Measurements from ENCODE around the gene FIBCD1.
A peak's percentile ranks its signal among the peaks of the same experiment; 100 is the strongest.

The FIBCD1 gene

DNA sequence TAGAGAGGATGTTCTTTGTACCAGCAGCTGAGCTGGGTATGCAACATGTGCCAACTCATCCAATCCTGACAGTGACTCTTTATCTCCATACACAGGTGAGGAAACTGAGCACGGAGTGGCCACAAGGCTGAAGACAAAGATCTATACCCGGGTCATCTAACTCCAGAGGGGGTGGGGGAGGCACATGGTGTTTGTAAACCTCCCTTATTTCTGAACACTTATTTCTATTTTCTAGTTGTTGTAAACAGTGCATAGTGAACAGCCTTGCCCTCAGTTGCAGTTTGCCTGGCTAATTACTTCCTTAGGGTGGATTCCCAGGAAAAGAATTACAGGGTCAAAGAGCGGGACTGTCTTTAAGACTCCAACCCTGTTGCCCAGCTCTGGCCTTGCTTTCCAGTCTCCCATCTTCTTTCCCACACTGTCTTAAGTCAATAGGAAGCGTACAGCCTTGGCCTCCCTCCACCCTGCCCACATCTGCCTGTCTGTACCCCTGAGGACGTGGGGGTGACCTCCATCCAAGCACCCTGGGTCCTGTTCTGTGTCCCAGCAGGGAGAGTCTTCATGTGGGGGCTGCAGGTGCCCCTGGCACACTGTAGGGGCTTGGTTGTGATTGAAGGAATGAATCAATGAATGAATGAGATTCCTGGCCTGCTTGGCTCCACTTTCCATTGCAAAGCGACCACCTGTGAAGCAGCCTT is 13.2 kb upstream of the FIBCD1 start:
- DNase-seq: no peak

- DNase-seq: no peak
Measured at GRCh38 chr9:130950039-130950311, 10.9 kb upstream of the FIBCD1 start.

GRCh38 chr9:130949188-130950038 is 10.4 kb upstream of the FIBCD1 start:
- no peak for DNase-seq

DNA sequence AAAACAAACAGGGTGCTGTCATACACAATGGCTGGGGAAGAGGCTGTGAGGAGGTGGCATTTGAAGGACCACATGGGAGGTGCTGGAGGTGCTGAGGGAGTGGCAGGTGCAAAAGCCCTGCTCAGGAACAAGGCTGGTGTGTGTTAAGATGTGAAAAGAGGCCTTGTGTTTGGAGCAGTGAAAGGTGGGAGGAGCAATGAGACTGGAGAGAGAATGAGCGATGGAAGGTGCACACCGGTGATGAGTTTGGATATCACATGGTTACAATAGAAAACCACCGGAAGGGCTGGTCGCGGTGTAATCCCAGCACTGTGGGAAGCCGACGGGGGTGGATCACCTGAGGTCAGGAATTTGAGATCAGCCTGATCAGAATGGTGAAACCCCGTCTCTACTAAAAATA is 9.2 kb upstream of the FIBCD1 start:
- DNase-seq: no peak

GRCh38 chr9:130947618-130948140 is 8.6 kb upstream of the FIBCD1 start:
- DNase-seq: no peak

DNA sequence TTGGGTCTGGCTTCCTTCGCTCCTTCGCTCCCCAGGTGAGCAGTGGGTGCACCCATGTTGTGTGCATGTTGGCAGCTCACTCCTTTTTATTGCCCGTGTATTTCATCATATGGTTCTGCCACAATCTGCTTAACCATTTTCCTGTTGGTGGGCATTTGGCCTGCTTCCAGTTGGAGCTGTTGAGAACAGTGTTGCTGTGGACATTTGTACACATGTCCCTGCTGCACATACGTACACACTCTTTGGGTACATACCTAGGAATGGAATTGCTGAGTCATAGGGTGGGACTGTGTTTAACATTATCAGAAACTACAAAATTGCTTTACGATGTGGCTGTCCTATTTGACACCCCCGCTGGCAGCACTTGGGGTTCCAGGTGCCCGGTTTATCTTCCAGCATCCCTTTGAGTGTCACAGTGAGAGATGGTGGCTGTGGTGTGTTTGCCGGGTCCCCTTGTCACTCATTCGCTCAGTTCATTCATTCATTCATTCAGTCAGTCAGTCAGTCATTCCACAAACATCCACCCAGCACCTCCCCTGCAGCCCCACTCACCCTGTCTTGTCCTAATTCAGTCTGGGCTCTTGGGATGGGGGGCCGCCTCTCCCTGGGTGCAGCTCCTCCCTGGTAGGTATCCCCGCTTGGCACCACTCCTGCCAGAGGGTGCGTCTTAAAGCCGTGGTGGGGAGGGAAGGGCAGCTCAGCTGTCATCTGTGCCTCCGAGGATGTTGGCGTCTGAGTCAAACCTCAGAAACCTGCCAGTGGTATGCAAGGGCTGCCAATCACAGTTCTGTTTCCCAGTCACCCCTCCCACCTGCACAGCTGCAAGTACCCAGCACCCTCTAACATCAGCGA is 7.9 kb upstream of the FIBCD1 start:
- DNase-seq: no peak

DNA sequence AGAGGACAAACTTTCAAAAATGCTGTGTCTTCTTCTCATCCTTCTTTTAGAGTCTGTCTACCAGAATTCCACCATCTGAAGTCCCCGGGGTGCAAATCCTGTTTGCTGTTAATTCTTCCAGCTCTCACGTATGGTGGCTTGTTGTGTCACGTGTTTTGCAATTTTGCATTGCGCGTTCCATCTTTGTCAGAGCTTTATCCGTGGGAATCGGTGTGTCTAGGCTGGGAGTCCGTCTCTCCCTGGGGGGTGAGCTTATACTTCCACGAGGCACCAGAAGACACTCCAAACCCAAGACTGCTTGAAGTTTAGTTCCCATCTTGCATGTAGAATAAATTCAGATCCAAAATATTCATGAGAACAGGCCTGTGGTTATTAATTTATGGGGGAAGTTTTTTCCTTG is 6.1 kb upstream of the FIBCD1 start:
- no peak for DNase-seq

GRCh38 chr9:130944510-130945058 is 5.5 kb upstream of the FIBCD1 start:
- DNase-seq: no peak

- DNase-seq: no peak
Measured at GRCh38 chr9:130943777-130944176, 4.7 kb upstream of the FIBCD1 start.

GRCh38 chr9:130943221-130943620 is 4.2 kb upstream of the FIBCD1 start:
- DNase-seq: no peak

- DNase-seq: no peak
Measured at GRCh38 chr9:130942679-130943078, 3.6 kb upstream of the FIBCD1 start.

DNA sequence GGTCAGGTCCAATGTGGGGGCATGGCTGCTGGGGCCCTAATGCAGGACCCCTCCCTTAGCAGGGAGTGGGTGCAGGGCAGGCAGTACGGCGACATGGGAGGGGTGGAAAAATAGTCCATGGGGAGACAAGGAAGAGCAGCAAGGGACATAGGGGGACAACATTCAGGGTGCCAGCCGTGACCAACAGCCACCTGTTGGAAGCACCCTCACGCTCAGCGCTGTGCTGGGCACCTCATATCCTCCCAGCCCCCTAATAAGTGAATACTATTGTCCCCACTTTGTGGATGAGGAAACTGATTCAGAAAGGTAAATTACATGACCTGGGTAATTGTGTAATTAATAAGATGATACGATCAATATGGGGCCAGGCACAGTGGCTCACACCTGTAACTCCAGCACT is 3.0 kb upstream of the FIBCD1 start:
- no peak for DNase-seq

- DNase-seq: peak; percentile 60 to 65
Measured at GRCh38 chr9:130940693-130941576, 1.9 kb upstream of the FIBCD1 start.

DNA sequence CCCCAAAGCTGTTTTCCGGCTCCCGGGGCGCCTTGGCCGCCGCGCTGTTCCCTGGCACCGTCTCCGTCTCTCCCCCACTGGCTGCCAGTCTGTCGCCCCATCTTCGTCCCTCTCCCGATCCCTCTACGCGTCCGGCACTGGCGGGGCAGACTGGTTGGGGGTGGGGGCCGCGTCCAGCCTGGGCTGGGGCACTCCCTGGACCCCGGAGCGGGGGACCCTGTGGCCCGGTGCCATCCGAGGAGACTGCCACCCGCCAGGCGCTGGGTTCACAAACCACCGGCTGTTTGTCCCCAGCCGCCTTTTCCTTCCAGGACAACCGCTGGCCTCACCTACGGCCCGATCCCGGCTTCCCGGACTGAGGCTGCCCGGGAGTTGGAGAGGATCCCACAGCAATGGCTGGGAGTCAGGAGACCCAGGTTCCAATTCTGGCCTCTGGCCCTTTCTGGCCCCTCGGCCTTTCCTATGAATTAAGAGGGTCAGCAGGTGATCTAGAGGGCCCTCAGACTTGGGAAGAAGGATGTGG is 1.0 kb upstream of the FIBCD1 start:
- DNase-seq: no peak

- no peak for DNase-seq
Measured at GRCh38 chr9:130939405-130940026, 469 bp upstream of the FIBCD1 start.

- no peak for DNase-seq
Measured at GRCh38 chr9:130938184-130938651, 829 bp downstream of the FIBCD1 start.

DNA sequence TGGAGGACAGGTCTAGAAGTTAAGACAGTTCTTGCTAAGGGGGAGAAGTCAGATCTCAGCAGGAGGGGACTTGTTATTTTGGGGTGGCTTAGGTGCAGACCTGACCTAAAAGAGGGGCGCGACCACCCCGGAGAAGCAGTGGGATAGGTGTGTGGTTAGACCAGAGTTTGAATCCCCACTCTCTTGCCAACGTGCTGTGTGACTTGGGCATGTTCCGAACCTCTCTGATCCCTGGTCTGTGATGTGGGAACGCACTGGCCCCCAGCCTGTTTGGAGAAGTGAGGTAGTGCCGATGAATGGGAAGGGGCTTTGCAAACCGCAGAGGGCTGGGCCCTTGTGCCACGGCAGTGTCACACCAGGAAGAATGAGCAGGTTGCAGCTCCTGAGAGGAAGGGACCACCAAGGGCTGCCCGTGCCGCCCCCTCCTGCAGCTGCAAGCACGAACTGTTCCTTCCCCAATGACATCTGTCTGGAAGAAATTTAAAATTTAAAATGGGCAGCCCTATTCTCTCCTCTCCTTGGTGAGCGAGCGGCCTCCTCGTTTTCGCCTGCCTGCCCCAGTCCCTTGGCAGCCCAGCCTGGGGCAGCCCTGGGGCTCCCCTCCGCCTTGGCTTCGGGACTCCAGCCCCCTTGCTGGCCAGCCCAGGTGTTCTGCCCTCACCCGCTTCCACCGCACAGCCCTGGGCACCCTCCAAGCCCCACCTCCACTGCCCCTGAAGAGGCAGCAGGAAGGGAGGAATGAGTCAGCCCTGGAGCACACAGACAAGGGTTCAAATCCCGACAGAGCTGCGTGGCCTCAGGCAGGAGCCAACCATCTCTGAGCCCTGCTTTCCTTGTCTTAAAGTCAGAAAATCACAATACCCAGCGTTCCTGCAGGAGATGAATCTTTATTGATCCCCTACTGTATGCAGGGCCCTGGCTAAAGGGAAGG is 1.6 kb downstream of the FIBCD1 start:
- no peak for DNase-seq

- no peak for DNase-seq
Measured at GRCh38 chr9:130936285-130937117, 2.5 kb downstream of the FIBCD1 start.

GRCh38 chr9:130935648-130936271 is 3.3 kb downstream of the FIBCD1 start:
- no peak for DNase-seq
